GM12872 (cell line): Measurements from ENCODE around the gene MED13L.

ENCODE experiments used
- TF ChIP-seq, protein P1 (sequence below): IDR thresholded peaks from 3 replicates; pipeline ENCODE4 v1.5.1; 2011; ENCODE audit warnings: low read depth, mild to moderate bottlenecking, low read length, moderate library complexity; ENCODE audit not compliant: insufficient read depth

Gene MED13L

DNA sequence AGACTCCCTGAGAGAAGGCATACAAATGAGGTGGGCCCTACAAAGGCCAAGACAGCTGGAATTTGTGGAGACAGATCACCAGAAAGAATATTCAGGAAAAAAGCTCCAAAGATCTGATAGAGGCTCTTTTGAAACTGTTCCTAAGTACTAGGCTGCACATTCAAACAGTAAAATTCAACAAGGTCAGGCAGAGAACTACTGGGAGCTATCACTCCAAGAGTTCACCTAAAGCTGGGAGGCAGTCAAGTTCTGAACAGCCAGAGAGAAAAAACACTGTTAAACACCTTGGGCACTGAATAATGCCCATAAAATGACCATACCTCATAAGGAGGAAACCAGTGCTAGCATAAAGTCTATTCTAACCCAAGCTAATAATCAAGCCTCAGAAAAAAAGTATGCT lies 28.6 kb downstream of the MED13L start:
- TF ChIP-seq, protein P1, sequence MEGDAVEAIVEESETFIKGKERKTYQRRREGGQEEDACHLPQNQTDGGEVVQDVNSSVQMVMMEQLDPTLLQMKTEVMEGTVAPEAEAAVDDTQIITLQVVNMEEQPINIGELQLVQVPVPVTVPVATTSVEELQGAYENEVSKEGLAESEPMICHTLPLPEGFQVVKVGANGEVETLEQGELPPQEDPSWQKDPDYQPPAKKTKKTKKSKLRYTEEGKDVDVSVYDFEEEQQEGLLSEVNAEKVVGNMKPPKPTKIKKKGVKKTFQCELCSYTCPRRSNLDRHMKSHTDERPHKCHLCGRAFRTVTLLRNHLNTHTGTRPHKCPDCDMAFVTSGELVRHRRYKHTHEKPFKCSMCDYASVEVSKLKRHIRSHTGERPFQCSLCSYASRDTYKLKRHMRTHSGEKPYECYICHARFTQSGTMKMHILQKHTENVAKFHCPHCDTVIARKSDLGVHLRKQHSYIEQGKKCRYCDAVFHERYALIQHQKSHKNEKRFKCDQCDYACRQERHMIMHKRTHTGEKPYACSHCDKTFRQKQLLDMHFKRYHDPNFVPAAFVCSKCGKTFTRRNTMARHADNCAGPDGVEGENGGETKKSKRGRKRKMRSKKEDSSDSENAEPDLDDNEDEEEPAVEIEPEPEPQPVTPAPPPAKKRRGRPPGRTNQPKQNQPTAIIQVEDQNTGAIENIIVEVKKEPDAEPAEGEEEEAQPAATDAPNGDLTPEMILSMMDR: no peak

DNA sequence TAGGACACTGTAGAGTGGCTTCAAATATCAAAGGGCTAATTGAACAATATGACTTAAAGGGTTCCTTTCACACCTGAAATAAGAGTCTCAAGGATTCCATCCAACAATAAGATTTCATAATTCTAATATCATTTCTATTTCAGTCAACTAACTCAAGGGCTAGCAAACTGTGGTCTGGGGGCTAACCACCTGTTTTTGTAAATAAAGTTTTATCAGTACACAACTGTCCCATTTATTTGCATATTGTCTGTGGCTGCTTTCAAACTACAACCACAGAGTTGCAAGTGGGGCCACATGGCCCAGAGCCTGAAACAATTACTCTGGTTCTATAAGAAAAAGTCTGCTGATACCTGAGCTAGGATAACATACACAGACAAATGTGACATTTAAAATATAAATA lies 29.1 kb downstream of the MED13L start:
- TF ChIP-seq, protein P1: no peak

DNA sequence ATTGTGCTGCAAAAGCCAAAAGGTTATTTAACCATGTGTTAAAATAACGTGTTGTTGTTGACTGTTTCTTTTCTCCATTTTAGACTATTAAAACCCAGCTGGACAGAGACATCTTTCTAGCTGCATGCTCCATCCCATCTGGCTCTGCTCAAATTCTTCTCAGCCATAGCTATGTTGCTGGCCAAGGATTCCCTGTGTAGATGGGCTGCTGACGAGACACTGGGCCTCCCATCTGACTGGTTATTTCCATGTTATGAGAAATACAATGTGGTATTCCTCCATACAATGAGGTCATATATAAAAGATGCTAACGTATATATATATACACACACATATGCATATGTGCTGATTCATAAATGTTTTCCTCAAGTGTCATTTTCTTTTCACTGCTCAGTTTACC lies 30.1 kb downstream of the MED13L start:
- TF ChIP-seq, protein P1: no peak

DNA sequence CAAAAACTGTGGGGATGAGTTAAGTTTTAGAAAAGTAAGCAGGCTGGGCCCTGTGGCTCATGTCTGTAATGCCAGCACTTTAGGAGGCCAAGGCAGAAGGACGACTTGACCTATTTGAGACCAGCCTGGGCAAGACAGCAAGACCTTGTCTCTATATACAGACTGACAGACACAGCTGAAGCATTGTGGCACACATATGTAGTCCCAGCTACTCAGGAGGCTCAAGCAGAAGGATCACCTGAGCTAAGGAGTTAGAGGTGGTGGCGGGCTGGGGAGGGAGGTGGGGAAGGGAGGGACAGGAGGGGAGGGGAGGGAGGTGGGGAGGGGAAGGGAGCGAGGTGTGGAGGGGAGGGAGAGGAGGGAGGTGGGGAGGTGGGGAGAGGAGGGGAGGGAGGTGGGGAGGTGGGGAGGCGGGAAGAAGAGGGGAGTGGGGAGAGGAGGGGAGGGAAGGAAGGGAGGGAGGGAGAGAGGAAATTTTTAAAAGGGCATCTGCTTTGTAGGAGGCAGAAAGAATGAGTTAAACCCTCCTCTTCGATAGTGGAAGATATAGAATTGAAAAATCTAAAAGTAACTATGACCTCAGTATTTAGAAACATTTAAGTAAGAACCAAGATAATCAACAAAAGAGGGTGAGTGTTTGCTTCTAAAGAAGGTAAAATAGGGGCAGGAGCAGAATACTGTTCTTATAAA lies 30.9 kb downstream of the MED13L start:
- TF ChIP-seq, protein P1: no peak

DNA sequence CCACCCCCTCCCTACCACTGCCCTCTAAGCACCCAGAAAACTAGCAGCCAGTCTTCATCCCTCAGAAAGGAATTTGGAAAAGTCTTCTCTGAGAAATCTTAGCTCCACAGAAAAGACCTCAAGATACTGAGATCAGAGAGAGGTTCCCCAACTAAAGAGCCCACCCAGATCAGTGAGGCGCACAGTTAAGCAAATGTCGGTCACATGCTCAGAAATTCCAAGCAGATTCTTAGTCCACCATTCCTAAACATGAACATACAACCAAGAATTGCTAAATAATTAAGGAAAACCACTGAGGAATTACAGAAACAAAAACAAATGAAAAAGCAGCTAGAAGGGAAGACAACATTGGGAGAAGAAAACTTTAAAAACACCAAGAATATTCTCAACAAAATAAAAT lies 32.3 kb downstream of the MED13L start:
- TF ChIP-seq, protein P1: no peak

DNA sequence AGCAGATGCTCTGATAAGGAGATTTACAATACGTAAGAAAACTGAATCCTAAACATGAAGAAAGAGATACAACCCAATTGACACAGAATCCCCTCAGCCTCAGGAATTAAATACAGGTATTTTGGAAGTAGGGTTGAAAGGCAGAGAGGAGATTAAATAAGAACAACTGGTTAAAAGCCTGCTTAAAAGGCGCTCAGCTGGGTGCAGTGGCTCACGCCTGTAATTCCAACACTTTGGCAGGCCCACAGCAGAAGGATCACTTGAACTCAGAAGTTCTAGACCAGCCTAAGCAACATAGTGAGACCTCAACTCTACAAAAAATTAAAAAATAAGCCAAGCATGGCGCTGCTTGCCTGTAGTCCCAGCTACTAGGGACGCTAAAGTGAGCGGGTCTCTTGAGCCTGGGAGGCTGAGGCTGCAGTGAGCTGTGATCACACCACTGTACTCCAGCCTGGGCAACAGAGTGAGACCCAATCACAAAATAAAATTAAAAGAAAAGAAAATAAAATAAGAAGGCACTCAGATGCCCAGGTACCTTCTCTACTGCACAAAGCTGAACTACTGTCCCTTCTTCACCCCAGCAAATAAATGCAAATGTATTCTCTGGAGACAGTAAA lies 32.9 kb downstream of the MED13L start:
- TF ChIP-seq, protein P1: no peak

DNA sequence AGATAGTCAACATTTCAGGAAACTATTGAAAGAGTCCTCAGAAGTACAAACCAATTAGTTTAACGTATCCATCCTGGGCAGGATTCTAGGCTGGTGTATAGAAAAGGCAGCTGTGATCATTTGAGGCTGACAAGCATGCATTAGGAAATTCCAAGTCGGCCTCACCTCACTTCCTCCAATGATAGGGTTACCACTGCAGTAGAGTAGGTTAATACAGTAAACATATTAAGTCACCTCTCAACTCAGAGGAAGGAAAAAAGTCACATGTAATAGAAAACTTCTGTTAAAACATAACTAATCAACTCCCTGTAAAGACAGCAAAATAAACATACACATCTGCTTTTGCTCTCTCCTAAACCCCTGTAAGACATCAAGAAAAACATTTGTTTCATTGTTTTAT lies 33.5 kb downstream of the MED13L start:
- TF ChIP-seq, protein P1: no peak
